Mesodermal cell (in vitro differentiated cells): Measurements from ENCODE around the gene TCF4.

Experiments
- H3K27ac ChIP-seq: 2 replicates; pipeline ENCODE4 v1.7.0; 2013; ENCODE audit warnings: mild to moderate bottlenecking, low read depth, low read length, moderate library complexity; ENCODE audit not compliant: severe bottlenecking
- H3K36me3 ChIP-seq: 2 replicates; pipeline ENCODE4 v1.7.1; 2013; ENCODE audit warnings: mild to moderate bottlenecking, low read length, moderate library complexity; ENCODE audit not compliant: control insufficient read depth, insufficient read depth
- H3K4me1 ChIP-seq: one replicate; pipeline ENCODE4 v1.7.1; 2013; ENCODE audit warnings: mild to moderate bottlenecking, low read length; ENCODE audit not compliant: insufficient read depth, control insufficient read depth, poor library complexity, severe bottlenecking
- H3K4me3 ChIP-seq: 2 replicates; pipeline ENCODE4 v1.7.0; 2013; ENCODE audit warnings: low read length, control low read depth, mild to moderate bottlenecking; ENCODE audit not compliant: insufficient read depth, poor library complexity, severe bottlenecking; ENCODE audit errors: extremely low read depth
- H3K9me3 ChIP-seq: 2 replicates; pipeline ENCODE4 v1.7.1; 2013; ENCODE audit warnings: mild to moderate bottlenecking, low read length, moderate library complexity; ENCODE audit not compliant: control insufficient read depth
- WGBS, 2 experiments: methylation state at CpG; one replicate each; pipeline ENCODE4 v1.1.5; 2013; ENCODE audit warnings: missing lambda C conversion rate in 2 of 2; ENCODE audit not compliant: insufficient coverage in 2 of 2; 5-methylcytosine and 5-hydroxymethylcytosine counted together

Gene TCF4

GRCh38 chr18:55489034-55489986 lies 98.7 kb downstream of the TCF4 start:
- Histone ChIP-seq H3K9me3 (no peaks in the 10 kb centered on the region), H3K27ac (peak overlapping the region; percentile 7), H3K4me1 (peaks cover 28% of the 10 kb centered on the region), H3K4me3 (no peak overlapping the region), H3K36me3 (no peaks in the 10 kb centered on the region)
- WGBS, 2 experiments, result 44 to 51% methylated on average over 7 of the region's 10 CpGs

- H3K27ac ChIP-seq, result peak overlapping the region; percentile 25
- H3K9me3 ChIP-seq, result no peaks in the 10 kb centered on the region
- H3K36me3 ChIP-seq, result peaks cover 4% of the 10 kb centered on the region
- peaks cover 28% of the 10 kb centered on the region for H3K4me1 ChIP-seq
- no CpG with 5 or more reads among the region's 2 CpGs for WGBS, 2 experiments
- H3K4me3 ChIP-seq, result no peak overlapping the region
These were observed 99.5 kb downstream of the TCF4 start for GRCh38 chr18:55488473-55488872.

DNA sequence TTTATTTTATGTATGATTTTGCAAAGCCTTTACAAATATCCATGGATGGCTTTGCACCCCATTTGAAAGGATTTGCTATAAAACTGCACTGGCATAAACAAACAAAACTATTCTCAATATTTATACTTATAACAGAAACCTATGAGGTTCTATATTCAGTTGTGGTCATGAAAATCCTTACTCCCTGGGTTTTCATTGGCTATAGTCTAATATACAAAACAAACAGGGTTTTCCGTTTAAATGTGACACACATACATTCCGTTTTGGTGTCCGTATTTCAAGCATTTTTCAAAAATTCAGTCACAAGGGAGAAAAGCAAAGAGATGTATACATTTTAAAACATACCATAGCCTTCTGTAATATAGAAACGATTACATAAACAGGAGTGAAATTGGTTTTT lies 100.0 kb downstream of the TCF4 start:
- Histone ChIP-seq H3K4me1 (peaks cover 28% of the 10 kb centered on the region), H3K27ac (peak overlapping the region; percentile 25), H3K9me3 (no peaks in the 10 kb centered on the region), H3K36me3 (peaks cover 9% of the 10 kb centered on the region), H3K4me3 (no peak overlapping the region)
- WGBS, 2 experiments, result no CpG with 5 or more reads among the region's 4 CpGs

- Histone ChIP-seq H3K9me3 (no peaks in the 10 kb centered on the region), H3K4me1 (peaks cover 23% of the 10 kb centered on the region), H3K27ac (no peak overlapping the region), H3K4me3 (no peak overlapping the region), H3K36me3 (peaks cover 19% of the 10 kb centered on the region)
- WGBS, 2 experiments, result 100% methylated on average over 3 of the region's 3 CpGs; no CpG with 5 or more reads in 1 of the 2 experiments
These were observed 101.1 kb downstream of the TCF4 start for GRCh38 chr18:55486936-55487335.

DNA sequence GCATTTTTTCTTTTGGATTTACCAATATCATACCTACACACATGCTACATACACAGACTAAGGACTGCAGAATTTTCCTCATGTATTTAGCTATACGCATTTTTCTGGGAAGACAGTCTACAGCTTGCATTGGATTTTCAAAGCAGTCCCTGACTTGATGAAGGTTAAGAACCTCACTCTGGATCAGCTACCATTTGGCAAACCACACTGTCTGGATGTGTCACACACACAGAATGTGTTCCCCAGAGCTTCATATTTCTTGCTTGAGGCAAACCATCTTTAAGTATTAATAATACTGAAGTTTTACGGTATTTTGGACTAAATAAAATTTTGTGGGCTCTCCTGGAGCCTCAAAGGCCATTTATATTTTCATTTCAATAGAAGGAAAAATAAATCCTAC lies 102.3 kb downstream of the TCF4 start:
- peaks cover 23% of the 10 kb centered on the region for H3K4me1 ChIP-seq
- WGBS, 2 experiments, result 86 to 93% methylated on average over 1 of the region's 2 CpGs
- peaks cover 20% of the 10 kb centered on the region for H3K36me3 ChIP-seq
- H3K27ac ChIP-seq, result no peak overlapping the region
- no peaks in the 10 kb centered on the region for H3K9me3 ChIP-seq
- H3K4me3 ChIP-seq, result no peak overlapping the region

GRCh38 chr18:55484773-55485172 lies 103.2 kb downstream of the TCF4 start:
- 100% methylated on average over 2 of the region's 2 CpGs; no CpG with 5 or more reads in 1 of the 2 experiments for WGBS, 2 experiments
- Histone ChIP-seq H3K4me3 (no peak overlapping the region), H3K27ac (no peak overlapping the region), H3K9me3 (no peaks in the 10 kb centered on the region), H3K36me3 (peaks cover 20% of the 10 kb centered on the region), H3K4me1 (peaks cover 23% of the 10 kb centered on the region)

- Histone ChIP-seq H3K27ac (no peak overlapping the region), H3K36me3 (peaks cover 20% of the 10 kb centered on the region), H3K9me3 (no peaks in the 10 kb centered on the region), H3K4me1 (peaks cover 13% of the 10 kb centered on the region), H3K4me3 (no peak overlapping the region)
- WGBS, 2 experiments, result 92 to 100% methylated on average over 1 to 2 of the region's 2 CpGs
These were observed 104.6 kb downstream of the TCF4 start for GRCh38 chr18:55483266-55483871.

GRCh38 chr18:55479656-55480420 lies 108.2 kb downstream of the TCF4 start:
- WGBS, 2 experiments, result 81 to 85% methylated on average over 5 of the region's 9 CpGs
- H3K9me3 ChIP-seq, result no peaks in the 10 kb centered on the region
- H3K27ac ChIP-seq, result peak overlapping the region; percentile 55
- H3K36me3 ChIP-seq, result peaks cover 34% of the 10 kb centered on the region
- H3K4me1 ChIP-seq, result peaks cover 9% of the 10 kb centered on the region
- H3K4me3 ChIP-seq, result no peak overlapping the region

DNA sequence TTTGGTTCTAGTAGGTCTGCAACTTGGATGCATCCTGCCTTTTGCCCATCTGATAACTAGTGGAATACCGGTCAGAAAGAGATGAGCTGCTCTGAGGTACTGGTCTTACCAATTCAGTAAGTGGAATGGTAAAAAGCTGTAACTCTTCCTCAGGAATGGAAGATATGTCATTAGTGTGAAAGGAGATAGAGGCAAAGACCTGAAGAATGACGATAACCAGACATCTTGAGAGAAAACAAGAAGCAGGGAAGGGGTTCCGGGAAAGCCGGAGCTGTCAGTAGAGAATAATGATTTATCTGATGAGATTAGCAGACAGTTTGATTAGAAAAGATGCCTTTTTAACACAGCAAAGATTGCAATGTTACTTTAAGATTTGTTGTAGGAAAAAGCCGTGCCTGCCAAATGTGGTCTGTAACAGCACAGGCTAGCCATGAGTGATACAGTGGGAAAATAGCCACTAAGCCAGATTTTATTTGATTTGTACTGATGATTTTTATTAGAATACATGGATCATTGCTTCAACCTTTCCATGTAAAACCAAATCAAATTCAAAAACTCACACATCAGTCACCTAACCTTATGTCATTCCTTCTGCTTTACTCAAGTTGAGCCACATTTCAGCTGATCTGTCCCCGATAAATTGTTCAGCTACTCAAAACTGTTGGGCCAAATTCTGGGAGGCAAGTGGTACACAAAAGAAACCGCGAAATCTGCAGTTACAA lies 110.0 kb downstream of the TCF4 start:
- Histone ChIP-seq H3K4me1 (peaks cover 9% of the 10 kb centered on the region), H3K36me3 (peaks cover 30% of the 10 kb centered on the region), H3K4me3 (no peak overlapping the region), H3K27ac (peak overlapping the region; percentile 70), H3K9me3 (no peaks in the 10 kb centered on the region)
- WGBS, 2 experiments, result 78 to 86% methylated on average over 6 of the region's 8 CpGs

DNA sequence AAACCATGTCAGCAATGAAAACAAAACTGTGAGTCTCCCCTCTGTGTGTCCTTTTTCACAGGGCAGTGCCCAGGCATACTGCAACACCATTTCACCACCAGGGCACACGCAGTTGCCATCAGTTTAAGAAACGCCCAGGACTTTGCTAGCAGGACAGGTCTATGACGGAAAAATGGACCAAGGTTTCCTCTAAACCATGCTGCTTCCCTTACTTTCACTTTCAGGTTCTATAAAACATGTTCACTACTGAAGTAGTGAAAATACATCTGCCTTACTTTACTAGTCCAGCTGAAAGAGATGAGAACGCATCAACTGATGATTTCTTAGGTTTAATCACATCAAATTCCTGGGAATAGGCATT lies 110.5 kb downstream of the TCF4 start:
- H3K4me3 ChIP-seq, result no peak overlapping the region
- 91 to 92% methylated on average over 3 to 4 of the region's 4 CpGs for WGBS, 2 experiments

More for the DNA sequence above, 110.5 kb downstream of the TCF4 start:
- Histone ChIP-seq H3K4me1 (peaks cover 9% of the 10 kb centered on the region), H3K36me3 (peaks cover 25% of the 10 kb centered on the region), H3K27ac (peak overlapping the region; percentile 70), H3K9me3 (no peaks in the 10 kb centered on the region)
